ENCODE data around the gene CACNB4.
A peak's percentile ranks its signal among the peaks of the same experiment; 100 is the strongest.
"Not testable (repeated sequence)": the region's sequence is repeated elsewhere in the genome, so short reads cannot be mapped to it uniquely, and the experiment has no call there.

The CACNB4 gene

DNA sequence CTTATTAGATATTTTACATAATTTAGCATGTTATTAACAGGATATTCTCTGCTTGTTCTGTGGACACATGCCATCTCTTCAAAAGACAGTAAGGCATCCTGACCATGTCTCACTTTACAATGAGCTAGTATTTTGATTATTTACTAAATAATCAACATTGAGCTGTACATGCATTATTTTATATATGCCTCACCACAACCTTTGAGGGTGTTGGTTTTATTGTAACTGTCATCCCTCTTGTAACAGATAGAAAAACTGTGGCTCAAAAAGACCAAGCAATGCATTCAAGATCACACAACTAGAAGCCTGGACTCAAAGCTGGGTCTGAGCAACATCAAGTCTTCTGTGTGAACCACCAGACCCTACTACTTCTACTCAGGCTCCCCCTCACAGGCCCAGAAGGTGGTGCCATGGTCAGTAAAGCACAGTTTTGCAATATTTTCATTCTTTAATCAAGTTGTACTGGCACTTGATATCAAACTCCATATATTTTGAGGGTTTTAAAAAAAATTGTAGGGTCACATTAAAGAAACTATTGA is 165.5 kb downstream of the CACNB4 start:
- no peak for DNase-seq

DNA sequence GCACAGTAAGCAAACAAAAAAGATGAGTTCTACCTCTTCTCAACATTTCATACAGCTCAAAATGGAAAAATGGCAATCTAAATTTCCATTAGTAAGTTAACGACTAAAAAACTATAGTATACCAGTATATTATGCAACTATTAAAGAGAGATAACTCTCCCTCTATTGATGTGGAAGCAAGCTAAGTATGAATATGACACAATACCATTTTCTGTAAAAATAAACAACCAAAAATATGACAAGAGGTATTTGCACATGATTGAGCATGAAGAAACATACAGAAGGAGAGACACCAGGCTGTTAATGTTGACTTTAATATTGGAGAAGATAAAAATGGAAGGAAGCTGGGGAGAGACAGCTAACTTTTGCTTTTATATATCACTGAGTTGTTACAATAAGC is 167.1 kb downstream of the CACNB4 start:
- DNase-seq, result no peak

DNA sequence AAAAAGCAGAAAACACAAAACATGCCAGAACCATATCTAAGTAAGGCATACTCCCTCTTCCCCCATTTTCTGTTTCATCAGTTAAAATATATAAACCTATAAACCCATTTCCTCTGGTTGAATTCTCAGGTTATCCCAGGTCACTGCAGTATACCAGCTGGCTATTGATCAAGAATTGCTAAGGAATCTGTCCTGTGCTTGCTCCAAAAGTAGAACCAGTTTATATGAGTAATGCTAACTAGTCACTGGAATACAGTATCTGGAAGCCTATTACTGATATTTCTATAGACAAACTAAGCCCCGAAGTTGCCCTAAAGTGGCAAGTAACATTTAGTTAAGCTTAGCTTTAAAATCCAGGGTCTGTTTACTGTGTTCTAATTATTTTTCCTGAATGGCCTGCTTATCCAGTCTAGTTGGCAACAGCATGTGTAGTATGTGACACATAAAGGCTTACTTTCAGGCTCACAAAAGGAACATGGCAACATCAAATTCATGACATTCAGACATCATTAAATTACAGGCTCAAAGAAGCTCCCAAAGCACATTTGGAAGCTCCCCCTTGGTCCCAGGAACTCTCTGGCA is 167.7 kb downstream of the CACNB4 start:
- no peak for DNase-seq

DNA sequence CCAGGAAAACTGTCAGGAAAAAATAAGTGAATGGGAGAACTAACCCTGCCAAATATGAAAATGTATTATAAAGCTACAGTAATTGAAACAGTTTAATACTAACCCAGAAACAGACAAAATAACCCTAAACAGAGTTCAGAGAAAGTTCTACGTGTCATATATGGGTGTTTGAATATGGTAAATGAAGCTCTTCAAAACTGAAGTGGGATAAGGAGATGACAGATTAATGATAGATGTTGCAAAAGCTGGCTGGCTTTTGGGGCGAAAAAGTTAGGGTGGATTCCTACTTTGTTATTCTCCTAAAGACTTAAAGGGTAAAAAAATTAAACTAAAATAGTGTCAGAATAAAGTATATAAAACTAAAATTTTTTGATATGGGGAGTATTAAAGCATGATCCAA is 168.8 kb downstream of the CACNB4 start:
- DNase-seq, result no peak

DNA sequence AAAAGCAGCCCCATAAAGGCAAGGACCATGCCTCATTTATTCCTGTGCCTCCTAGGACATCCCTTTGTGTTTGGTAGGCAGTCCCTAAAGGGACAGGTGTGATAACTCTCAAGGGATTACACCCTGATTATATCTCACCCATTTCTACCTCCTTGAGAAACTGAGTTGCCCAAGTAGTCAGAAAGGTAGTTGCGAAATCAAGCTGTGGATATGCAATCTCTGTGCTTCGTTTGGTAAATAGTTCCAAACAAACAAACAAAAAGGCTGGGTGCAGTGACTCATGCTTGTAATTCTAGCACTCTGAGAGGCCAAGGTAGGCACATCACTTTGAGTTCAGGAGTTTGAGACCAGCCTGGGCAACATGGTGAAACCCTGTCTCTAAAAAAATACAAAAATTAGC is 170.5 kb downstream of the CACNB4 start:
- DNase-seq, result no peak

DNA sequence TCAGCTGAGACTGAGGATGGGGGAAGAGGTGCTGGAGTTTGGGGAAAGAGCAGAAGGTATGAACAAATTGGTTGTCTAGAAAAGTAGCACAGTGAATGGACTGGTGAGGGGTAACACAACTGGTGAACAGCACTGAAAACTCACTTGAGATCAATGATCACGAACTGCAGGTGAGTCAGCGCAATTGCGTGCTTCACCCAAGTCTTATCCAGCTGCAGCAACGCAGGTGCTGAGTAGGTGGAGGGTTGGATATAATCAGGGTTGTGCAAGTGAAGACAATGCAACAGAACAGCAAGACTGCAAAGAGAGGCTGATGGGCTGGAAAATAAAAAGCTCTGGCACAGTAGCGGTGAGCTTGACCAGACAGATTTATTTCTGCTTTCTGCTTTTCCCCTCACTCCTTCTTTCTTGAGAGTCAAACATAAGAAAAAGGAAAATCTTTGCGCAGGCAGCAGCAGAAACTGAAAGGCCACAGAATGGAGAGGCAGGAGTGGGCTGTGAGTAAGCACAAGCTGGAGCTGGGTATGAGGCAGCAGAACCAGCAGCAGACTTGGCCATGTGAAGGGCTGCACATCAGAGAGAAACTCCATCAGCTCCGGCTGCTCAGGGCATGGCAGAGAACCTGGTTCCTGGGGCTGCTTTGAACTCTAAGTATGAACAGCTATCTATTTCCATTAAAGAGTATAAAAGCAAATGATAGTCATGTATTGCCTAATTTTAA is 171.2 kb downstream of the CACNB4 start:
- no peak for DNase-seq

DNA sequence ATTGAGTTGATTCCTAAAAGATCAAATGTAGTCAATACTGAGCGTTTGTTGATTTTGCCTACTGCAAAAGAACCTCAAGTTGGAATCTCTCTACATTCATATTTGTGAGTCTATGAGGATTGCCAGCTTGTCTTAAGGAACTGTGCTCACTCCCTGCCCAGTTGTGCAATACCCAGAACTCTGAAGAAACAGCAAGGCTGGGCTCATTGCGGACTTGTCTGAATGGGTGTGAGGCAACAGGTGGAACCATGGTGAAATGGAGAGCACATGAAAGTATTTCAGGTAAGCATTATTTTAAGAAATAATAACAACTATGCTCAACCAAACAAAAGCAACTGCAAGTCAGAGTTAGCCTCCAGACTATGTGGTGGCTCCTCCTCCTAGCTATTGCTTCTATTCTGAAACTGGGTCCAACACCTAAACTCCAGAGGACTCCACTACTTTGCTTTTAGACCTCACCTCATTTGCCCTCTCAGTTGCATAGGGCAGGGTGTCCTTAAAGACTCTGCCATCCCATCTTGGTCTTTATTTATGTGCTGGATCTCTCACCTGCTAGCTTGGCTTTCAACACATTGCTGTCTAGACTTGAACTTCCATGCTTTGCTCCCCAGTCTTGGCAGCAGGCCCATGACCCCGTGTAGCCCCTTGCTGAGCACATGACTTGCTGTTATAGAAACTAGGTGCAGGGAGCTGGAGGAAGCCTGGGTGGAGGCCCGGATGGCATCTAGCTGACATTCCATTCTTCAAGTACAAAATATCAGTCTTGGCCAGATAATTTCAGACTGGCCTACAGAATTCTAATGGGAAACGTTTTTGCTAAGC is 175.8 kb downstream of the CACNB4 start:
- peak; percentile 76 for DNase-seq

DNA sequence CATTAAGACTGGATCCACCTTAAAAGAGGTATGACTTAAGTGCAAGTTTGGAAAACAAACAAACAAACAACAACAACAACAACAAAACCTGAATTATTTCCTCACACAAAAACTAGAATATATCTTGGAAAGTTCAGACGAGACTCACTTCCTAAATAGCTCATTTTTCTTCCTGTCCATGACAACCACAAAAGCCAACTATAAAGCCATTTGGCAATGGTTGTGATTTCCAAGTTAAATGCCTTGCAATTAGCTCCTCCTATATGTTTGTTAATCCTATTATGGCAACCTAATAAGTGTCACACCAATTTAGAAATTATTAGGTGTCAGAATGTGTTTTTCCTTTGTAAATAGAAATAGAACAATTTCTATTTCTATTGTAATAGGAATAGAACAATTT is 179.1 kb downstream of the CACNB4 start:
- no peak for DNase-seq

DNA sequence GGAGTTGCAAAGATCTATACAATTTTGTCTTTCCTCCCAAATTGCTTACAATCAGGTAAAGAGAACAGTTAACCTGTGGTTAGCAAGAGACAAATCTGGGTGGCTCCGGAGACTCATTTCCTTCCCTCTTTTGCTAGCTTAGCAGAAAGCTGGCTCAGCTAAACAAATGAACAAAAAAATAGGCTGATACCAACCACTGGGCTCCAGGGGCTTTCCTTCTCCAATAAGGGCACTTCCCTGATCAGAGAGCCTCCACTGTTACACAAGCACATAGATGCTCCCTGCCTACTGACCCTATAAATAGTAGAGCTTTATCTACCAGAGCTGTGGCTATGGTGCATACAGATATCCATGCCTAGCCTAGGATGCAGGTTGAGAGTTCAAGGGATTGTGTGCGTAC is 180.5 kb downstream of the CACNB4 start:
- no peak for DNase-seq

DNA sequence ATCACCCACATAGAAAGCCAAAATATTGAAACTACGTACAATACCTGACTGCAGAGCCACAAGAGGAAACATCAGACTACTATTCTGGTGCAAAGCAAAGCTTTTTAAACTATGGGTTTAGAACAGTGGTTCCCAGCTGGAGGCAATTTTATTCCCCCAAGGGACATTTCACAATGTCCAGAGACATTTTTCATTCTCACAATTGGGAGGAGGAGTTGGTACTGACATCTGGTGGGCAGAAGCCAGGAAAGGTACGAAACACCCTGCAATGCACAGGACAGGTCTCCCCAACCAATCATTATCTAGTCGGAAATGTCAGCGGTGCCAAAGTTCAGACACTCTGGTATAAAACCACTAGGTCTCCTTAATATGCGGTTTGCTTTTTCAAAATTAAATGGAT is 182.2 kb downstream of the CACNB4 start:
- no peak for DNase-seq

DNA sequence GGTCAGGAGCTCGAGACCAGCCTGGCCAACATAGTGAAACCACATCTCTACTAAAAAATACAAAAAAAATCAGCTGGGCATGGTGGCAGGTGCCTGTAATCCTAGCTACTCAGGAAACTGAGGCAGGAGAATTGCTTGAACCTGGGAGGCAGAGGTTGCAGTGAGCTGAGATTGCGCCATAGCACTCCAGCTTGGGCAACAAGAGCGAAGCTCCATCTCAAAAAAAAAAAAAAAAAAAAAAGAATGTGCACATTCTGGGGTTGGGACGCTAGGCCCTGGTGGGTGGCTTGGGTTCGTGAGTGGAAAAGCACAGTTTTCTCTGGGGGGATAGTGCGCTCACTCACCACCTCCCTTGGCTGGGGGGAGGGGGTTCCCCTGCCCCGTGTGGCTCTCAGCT is 183.2 kb downstream of the CACNB4 start:
- DNase-seq, result not testable (repeated sequence)

DNA sequence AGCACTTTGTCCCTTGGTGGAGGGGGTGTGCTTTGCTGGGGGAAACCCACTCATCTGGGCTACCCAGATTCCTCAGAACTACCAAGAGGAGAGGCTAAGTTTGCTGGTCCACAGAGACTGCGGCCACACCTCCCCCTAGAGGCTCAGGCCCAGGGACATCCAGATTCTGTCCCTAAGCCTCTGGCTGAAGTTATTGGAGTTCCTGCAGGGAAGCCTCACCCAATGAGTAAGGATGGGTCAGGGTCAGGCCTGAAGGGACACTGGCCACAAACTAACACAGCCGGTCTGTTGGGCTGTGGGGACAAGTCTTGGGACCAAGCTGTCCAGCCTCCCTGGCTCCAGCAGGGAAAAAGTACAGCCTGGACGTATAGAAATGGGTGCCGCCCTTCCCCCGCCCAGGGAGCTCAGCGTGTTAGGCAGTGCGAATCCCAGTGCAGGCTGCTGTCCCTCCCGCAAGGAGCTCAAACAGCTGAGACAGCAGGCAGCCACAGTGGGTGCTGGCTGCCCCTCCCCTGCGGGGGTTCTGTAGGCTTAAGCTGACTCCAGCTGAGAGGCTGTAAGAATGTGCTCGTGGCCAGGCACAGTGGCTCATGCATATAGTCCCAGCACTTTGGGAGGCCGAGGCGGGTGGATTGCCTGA is 183.7 kb downstream of the CACNB4 start:
- no peak for DNase-seq

DNA sequence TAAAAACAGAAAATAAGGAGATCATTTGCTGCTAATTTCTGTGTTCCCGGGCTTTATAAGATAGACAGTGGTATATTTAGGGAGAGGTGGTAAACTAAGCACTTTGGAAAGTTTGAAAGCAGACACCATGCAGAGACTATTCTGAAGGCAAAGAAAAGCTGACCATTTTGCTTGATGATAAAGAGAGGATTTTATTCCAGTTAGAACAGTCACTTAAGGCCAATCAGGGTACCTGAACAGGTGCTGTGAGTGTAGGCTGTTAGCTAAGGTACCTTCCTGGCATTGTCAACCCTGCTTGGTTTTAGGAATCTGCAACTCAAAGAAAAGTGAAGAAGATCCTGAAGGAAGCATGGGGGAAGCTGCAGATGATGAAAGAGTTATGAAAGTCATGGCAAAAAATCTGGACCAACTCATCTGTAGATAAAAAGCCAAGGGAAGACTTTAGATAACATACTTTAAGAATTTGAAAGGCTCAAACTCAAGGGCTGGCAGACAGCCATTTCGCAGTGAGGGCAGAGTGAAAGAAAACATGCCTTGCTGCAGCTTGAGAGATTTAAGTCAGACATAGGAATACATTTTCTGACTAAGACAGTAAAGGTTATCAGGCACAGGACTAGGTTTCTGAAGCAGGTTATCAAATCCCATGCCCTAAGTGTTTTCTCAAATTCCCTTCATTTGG is 190.5 kb downstream of the CACNB4 start:
- no peak for DNase-seq

DNA sequence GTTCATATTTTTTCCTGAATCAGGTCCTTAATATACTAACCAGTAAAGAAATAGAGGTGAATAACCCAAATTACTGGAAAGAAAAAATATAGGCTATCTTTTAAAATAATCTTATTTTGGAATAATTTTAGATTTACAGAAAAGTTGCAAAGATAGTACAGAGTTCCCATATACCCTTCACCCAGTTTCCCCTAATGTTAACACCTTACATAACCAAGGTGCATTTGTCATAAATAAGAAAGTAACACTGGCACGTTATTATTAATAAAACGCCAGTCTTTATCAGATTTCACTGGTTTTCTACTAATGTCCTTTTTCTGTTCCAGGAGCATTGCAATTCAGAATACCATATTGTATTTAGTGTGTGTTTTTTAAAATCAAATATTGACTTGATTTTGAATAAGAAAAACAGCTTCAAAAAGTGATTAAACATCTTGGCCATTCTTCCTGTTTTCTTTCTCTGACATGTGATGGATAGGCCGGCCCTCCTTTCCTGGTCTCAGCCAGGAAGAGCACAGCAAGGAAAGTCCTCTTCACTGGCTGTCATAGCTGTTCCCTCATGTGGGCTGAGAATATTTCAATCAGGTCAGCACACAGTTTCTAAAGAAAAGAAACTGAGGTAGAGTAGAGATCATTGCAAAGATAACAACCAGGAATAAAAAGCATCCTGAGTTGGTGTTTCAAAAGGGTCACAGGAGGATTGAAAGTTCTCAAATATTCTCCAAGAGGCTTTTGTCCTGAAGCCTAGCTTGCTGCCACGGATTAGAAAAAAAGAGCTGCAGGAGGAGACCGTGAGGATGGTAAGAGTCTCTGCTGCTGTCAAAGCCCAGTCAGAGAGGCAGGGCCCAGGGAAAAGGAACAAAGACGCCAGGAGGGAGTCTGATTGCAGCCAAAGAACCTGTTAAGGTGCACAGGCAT is 191.3 kb downstream of the CACNB4 start:
- DNase-seq, result no peak

DNA sequence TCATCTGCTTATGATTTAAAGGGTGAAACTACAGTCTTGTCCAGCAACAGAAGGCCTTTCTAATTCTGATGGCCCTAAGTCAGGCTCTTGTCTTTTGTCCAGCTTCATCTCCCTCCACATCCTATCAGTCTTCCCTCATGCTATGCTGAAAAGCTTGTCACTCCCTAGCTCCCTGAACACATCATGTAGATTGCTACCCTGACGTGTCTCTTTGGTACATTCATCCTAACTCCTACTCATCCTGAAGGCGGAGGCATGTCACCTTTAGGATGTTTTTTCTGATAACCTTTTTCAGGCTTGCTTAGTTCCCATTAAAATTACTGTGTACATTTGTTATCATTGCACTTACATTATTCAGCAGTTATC is 192.2 kb downstream of the CACNB4 start:
- DNase-seq, result no peak

DNA sequence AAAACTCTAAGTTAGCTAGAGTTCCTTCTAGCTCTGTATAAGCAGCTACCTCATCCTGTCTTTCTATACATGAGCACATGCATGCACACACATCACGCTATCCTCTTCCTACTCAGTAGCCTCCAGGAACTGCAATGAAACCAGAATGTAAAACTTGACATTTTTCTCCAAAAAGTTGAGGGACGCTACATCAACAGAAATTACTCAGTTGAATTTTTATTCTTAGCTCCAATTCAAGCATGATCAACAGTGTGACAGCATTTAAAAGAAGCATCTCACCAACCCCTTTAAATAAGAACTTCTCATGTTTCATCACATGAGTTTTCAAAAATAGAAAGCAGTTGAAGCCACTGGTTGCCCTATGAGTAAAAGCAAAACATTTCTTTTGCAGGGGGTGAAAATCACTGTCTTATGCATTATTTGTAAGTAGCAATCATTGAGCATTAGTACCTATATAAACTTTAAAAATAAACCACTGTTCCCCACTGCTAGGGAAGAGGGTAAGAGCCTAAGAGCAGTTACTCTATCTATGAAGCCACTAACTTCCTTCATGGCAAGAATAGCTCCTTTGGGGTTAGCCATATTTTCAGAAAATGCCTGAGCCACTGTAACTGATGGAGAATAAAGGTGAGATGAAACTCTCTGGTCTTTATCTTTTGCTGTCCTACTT is 192.7 kb downstream of the CACNB4 start:
- DNase-seq, result no peak

DNA sequence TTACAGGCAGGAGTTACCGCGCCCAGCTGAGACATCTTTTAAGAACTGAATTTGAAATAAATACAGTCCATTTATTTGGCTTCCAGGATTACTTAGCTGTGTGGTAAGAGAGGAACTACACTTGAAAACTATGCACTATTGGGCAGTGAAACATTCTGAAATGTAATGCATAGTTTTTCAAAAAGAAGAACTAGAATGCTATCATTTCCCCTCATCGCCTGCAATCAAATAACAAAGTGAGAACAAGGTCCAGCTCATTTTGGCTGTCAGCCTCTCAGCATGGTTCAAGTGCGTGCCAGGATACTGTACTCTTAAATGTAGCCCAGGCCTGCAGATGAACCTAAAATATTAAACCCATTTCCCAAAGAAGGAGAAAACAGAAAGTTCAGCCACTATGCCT is 194.0 kb downstream of the CACNB4 start:
- DNase-seq, result no peak

DNA sequence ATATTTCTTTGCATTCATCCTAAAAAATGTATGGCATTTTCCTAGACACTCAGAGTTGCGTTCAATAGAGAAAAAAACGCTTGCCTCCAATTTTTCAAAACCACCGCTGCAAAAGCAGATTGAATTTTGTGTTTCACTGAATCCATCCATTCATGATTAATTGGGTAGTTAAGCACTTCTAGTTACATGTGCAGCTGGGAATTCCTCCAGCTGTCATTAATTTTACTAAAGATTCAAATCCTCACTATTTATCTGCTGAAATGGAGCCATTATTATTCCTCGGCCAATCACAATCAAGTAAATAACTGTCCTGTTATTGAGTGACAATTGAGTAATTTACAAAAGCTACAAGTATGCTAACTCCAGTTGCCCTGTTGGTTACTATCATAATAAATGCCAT is 194.8 kb downstream of the CACNB4 start:
- DNase-seq, result no peak

DNA sequence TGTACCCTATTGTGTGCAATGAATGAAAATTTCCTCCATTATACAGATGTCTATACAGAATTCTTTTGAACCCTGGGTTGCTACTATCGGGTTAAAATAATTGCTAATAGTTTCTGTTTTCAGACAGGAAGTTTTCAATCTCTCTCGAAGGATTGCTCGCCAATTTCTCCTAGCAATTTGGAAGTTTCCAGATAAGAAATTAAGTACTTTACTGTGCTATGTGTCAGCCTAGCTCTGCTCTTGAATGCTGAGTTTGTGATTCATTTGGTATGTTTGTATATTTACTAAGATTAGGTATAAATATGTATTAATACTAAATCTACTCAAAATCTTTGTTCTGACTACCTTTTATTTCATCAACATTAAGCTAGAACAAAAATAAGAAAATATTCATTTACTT is 196.0 kb downstream of the CACNB4 start:
- DNase-seq, result no peak

DNA sequence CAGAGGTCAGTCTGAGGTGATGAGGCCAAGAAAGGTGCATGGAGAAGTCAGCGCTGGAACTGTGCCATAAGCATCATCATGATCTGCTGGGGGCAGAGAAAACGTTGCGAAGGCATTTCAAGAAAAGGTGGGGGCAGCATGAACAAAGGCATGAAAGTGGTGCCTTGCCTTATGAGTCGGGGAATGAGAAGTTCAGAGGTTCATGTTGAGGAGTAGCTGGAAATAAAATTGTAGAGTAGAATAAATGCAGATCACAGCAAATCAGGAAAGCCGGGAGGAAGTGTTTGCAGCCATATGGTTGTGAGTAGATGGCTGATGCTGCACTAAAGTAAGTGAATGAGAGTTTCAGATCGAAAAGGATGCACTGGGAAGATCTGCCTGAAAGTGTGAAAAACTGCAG is 198.5 kb downstream of the CACNB4 start:
- DNase-seq, result no peak

DNA sequence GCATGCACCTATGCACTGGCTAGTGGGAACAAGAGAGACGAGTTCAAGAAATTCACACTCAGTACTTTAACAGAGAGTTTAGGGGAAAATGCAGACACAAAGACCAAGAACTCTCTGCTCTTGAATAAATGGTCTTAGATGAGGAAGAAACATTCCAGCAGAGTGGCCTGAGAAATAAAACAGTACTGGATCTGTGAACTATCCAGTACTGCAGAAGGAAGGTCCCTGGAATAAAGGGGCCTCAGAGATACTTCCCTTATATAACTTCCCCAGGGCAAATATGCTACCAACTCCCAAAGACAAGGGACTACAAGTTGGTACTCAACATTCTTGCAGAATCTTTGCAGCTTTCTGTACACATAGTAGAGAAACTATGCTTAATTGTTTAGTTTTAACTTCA is 199.7 kb downstream of the CACNB4 start:
- no peak for DNase-seq

Data from right hindlimb (tissue), 1 donor.